ENCODE results near the gene LRMDA. TPM values are rescaled to one million over a fixed set of nuclear protein-coding genes. Genes with fewer than 3 reads are reported as not detected.
"Not testable (repeated sequence)": the region's sequence is repeated elsewhere in the genome, so short reads cannot be mapped to it uniquely, and the experiment has no call there.

LRMDA gene
- total RNA-seq, 1 donor from 2014 or later = 29.9 TPM

DNA sequence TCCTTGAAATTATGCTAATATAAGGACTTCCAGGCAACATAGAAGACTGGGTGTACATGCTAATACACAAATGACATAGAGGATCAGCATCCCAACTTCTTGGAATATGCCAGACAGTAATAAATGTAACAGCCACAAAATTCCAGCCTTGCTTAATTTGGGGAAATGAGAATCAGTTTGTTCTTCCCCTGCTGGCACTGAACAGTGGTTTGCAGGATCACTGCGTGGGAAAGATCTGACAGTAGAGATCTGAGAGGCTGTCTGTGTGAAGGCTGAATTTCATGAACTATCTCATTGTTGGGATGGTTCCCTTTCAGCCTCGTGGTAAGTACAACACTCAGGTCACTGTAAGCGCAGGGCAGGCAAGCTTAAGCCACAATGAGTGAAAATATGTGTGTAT lies 1078.0 kb downstream of the LRMDA start:
- intact Hi-C loops (cut with DNase I) = no loop called here
- no peak overlapping the region for H3K27ac ChIP-seq
- no peak overlapping the region for H3K4me3 ChIP-seq
- no peaks in the 10 kb centered on the region for H3K4me1 ChIP-seq
- H3K36me3 ChIP-seq = no peaks in the 10 kb centered on the region
- DNase-seq = no peak
- H3K27me3 ChIP-seq (ENCODE audit: low read depth) = no peaks in the 10 kb centered on the region
- peaks cover 18% of the 10 kb centered on the region for H3K9me3 ChIP-seq
- TF ChIP-seq, protein P1, sequence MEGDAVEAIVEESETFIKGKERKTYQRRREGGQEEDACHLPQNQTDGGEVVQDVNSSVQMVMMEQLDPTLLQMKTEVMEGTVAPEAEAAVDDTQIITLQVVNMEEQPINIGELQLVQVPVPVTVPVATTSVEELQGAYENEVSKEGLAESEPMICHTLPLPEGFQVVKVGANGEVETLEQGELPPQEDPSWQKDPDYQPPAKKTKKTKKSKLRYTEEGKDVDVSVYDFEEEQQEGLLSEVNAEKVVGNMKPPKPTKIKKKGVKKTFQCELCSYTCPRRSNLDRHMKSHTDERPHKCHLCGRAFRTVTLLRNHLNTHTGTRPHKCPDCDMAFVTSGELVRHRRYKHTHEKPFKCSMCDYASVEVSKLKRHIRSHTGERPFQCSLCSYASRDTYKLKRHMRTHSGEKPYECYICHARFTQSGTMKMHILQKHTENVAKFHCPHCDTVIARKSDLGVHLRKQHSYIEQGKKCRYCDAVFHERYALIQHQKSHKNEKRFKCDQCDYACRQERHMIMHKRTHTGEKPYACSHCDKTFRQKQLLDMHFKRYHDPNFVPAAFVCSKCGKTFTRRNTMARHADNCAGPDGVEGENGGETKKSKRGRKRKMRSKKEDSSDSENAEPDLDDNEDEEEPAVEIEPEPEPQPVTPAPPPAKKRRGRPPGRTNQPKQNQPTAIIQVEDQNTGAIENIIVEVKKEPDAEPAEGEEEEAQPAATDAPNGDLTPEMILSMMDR (IDR thresholded peaks at IDR 0.05) = no peak
- no peak for ATAC-seq

DNA sequence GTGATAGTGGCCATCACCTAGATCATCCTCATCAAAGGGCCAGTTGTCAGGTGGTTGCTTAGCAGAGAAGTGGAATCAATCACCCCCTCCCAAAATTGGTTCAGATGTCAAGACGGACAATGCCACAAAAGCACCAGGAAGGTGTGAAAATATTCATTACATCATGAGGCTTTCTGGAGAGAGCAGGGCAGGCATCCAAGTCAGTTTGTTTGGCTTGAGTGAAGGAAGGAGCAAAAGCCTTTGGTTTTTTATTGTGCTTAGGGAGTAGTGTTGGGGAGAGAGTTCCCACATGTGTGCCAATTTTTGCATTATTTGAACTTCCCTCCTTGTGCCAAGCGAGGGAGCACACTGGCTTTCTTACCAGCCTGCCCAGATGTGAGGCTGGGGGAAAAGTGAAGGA lies 1082.9 kb downstream of the LRMDA start:
- Histone ChIP-seq H3K9me3 (no peaks in the 10 kb centered on the region), H3K36me3 (no peaks in the 10 kb centered on the region), H3K27me3 (ENCODE audit: low read depth) (no peaks in the 10 kb centered on the region), H3K4me3 (no peak overlapping the region), H3K27ac (no peak overlapping the region), H3K4me1 (no peaks in the 10 kb centered on the region)
- ATAC-seq (no peak), DNase-seq (no peak)
- intact Hi-C loops (cut with DNase I) = no loop called here
- TF ChIP-seq, protein P1 (IDR thresholded peaks at IDR 0.05) = no peak

DNA sequence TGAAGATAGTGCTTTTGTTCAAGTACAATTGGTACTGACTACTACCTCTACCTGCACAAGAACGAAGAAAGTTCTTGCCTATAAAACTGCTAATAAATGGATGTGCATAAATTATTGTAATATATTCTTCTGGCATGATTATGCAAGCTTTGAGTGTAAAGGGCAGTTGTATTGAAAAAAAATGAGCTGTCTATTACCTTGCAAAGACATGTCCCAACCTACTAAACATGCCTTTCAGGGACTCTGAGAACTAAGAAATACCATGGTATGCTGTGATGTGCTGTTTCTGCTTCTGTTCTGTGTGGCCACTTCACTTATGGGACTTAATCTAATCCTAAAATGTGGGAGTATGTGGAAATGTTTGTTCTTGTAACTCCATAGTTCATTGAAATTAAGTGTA lies 1083.4 kb downstream of the LRMDA start:
- Histone ChIP-seq H3K9me3 (no peaks in the 10 kb centered on the region), H3K4me1 (no peaks in the 10 kb centered on the region), H3K4me3 (no peak overlapping the region), H3K27me3 (ENCODE audit: low read depth) (no peaks in the 10 kb centered on the region), H3K36me3 (no peaks in the 10 kb centered on the region), H3K27ac (no peak overlapping the region)
- intact Hi-C loops (cut with DNase I) = no loop called here
- no peak for DNase-seq
- no peak for ATAC-seq
- TF ChIP-seq, protein P1 (IDR thresholded peaks at IDR 0.05) = no peak

DNA sequence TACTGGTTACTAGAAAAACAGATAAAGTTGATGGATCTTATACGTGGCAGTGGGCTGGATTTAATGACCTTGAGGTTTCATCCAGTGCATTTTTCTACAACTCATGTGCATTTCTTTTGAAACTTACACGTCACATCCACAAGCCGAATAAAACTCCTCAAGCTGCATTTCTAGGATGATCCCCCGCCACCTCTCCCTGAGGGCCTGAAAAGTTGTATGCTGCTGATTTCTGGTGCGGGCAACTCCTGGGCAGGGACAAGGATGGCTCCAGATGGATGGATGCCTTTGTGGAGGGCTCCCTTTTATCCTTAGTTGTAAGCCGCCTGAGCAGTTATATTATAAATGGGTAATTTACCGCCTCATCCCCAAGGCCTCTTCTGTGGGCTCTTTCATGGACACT lies 1091.1 kb downstream of the LRMDA start:
- Histone ChIP-seq H3K4me3 (no peak overlapping the region), H3K27me3 (ENCODE audit: low read depth) (no peaks in the 10 kb centered on the region), H3K4me1 (no peaks in the 10 kb centered on the region), H3K9me3 (no peaks in the 10 kb centered on the region), H3K36me3 (no peaks in the 10 kb centered on the region), H3K27ac (no peak overlapping the region)
- TF ChIP-seq, protein P1 (IDR thresholded peaks at IDR 0.05) = no peak
- no peak for ATAC-seq
- intact Hi-C loops (cut with DNase I) = no loop called here
- DNase-seq = no peak

DNA sequence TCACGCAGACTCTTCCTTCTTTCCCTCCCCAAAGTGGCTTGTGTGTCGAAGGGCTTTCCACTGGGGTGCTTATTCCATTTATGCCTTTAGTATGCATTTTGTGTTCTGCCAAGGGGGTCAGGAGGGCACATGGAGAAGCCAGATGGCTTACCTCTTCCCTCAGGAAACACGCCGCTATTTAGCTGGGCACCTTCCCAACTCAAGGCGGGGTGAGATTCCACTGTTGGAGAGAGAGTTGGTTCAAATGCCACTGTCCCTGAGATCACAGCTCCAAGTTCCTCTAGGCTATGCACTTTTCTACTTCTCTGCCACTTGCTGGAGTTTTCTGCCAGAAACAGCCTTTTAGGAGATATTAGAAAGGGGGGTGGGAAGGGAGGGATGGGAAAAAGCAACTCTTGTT lies 1091.8 kb downstream of the LRMDA start:
- Histone ChIP-seq H3K4me3 (no peak overlapping the region), H3K27me3 (ENCODE audit: low read depth) (no peaks in the 10 kb centered on the region), H3K4me1 (no peaks in the 10 kb centered on the region), H3K36me3 (no peaks in the 10 kb centered on the region), H3K9me3 (no peaks in the 10 kb centered on the region), H3K27ac (no peak overlapping the region)
- intact Hi-C loops (cut with DNase I) = no loop called here
- ATAC-seq = no peak
- TF ChIP-seq, protein P1 (IDR thresholded peaks at IDR 0.05) = no peak
- DNase-seq = no peak

DNA sequence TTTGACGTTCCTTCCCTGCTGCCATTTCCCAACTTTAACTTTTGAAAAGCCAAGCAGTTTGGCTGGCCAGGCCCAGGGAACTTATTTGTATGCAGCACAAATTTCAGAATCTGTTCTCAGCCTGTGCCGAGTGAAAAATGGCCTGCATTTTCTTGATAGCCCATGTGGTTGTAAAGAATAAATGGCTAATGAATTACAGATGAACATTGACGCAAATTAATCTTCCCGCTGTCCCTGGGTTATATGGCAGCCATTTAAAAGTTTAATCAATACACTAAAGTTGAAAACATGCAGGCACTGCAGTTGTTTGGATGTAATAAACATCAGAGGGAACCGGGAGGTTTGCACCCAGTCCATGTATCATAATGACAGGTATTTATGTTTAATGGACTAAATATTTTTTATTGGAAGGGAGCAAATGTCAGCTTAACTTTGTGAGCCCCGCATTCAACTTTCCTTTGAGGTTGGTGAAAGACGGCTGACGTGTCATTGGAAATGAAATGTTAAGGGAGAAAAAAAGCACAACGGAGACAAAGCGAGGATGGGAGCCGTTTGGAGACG lies 1092.4 kb downstream of the LRMDA start:
- intact Hi-C loops (cut with DNase I) = no loop called here
- H3K9me3 ChIP-seq = no peaks in the 10 kb centered on the region
- ATAC-seq (no peak), DNase-seq (no peak)
- H3K27ac ChIP-seq = no peak overlapping the region
- H3K27me3 ChIP-seq (ENCODE audit: low read depth) = no peaks in the 10 kb centered on the region
- no peaks in the 10 kb centered on the region for H3K4me1 ChIP-seq
- H3K36me3 ChIP-seq = no peaks in the 10 kb centered on the region
- TF ChIP-seq, protein P1 (IDR thresholded peaks at IDR 0.05) = no peak
- no peak overlapping the region for H3K4me3 ChIP-seq

DNA sequence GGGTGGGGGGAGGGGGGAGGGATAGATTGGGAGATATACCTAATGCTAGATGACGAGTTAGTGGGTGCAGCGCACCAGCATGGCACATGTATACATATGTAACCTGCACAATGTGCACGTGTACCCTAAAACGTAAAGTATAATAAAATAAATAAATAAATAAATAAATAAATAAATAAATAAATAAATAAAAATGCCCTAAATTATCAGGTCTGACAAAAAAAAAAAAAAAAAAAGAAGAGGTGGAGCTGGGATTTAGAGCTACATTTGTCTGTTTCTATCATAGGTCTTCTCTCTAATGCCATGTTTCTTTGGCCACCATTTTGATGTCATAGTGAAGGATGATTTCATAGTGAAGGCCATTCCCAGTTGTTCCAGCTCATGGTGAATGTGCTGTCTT lies 1095.4 kb downstream of the LRMDA start:
- H3K4me3 ChIP-seq; H3K4me1 ChIP-seq; ATAC-seq; intact Hi-C loops (cut with DNase I); H3K27me3 ChIP-seq (ENCODE audit: low read depth); H3K36me3 ChIP-seq; H3K9me3 ChIP-seq; DNase-seq; H3K27ac ChIP-seq: not testable (repeated sequence)
